SU-DHL-6 (cell line): ENCODE data around the gene KLK11.

Experiments used
- EZH2phosphoT487 ChIP-seq: fragments of 200-600 bp; sonication (generic), shearing (Covaris generic); conservative IDR thresholded peaks from 2 replicates; pipeline ENCODE4 v1.6.1; 2018; ENCODE audit warnings: mild to moderate bottlenecking, antibody characterized with exemption, low read length, moderate library complexity, mixed read lengths
- TF ChIP-seq, protein P1 (sequence below): fragments of 200-600 bp; sonication (generic); IDR thresholded peaks from one replicate; pipeline ENCODE4 v1.5.1; 2017; ENCODE audit warnings: antibody characterized with exemption, mild to moderate bottlenecking, low read length, moderate library complexity; ENCODE audit not compliant: insufficient read depth, poor library complexity, severe bottlenecking

- no peak for TF ChIP-seq EZH2phosphoT487
- TF ChIP-seq, protein P1, sequence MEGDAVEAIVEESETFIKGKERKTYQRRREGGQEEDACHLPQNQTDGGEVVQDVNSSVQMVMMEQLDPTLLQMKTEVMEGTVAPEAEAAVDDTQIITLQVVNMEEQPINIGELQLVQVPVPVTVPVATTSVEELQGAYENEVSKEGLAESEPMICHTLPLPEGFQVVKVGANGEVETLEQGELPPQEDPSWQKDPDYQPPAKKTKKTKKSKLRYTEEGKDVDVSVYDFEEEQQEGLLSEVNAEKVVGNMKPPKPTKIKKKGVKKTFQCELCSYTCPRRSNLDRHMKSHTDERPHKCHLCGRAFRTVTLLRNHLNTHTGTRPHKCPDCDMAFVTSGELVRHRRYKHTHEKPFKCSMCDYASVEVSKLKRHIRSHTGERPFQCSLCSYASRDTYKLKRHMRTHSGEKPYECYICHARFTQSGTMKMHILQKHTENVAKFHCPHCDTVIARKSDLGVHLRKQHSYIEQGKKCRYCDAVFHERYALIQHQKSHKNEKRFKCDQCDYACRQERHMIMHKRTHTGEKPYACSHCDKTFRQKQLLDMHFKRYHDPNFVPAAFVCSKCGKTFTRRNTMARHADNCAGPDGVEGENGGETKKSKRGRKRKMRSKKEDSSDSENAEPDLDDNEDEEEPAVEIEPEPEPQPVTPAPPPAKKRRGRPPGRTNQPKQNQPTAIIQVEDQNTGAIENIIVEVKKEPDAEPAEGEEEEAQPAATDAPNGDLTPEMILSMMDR, result no peak
These were observed 42.7 kb downstream of the KLK11 start, which contains the start of gene KLK7 for GRCh38 chr19:50983625-50984292.
